LHCN-M2 (cell line): ENCODE data around the gene EBF3. TPM values are rescaled to one million over a fixed set of nuclear protein-coding genes. Genes with fewer than 3 reads are reported as not detected.

Source experiments
- DNase-seq: peaks from one replicate; pipeline ENCODE4 v3.0.0-alpha.2; 2012; ENCODE audit warnings: low read depth
- total RNA-seq: library from RNA; depleted of rRNA; stranded (reverse); fragments of >200 nt; gene quantifications from 2 replicates; pipeline ENCODE4 v1.2.3, GENCODE V29; 2014

The EBF3 gene
- total RNA-seq, 1 experiment from 2014 or later = 45.2 TPM

- no peak for DNase-seq
These were observed 124.5 kb downstream of the EBF3 start for GRCh38 chr10:129839285-129840195.

- no peak for DNase-seq
These were observed 125.3 kb downstream of the EBF3 start for GRCh38 chr10:129838794-129839193.

GRCh38 chr10:129837909-129838582 is 126.0 kb downstream of the EBF3 start:
- DNase-seq = no peak

- DNase-seq = no peak
These were observed 127.8 kb downstream of the EBF3 start for GRCh38 chr10:129836253-129836652.

- no peak for DNase-seq
These were observed 129.9 kb downstream of the EBF3 start for GRCh38 chr10:129833994-129834739.

- no peak for DNase-seq
These were observed 130.6 kb downstream of the EBF3 start for GRCh38 chr10:129833468-129833950.

- no peak for DNase-seq
These were observed 131.3 kb downstream of the EBF3 start for GRCh38 chr10:129832573-129833467.

GRCh38 chr10:129831150-129831549 is 132.9 kb downstream of the EBF3 start:
- DNase-seq = no peak

- DNase-seq = no peak
These were observed 138.2 kb downstream of the EBF3 start for GRCh38 chr10:129825826-129826225.

- DNase-seq = no peak
These were observed 138.9 kb downstream of the EBF3 start for GRCh38 chr10:129825221-129825620.

GRCh38 chr10:129820451-129820850 is 143.6 kb downstream of the EBF3 start:
- no peak for DNase-seq

- DNase-seq = no peak
These were observed 147.4 kb downstream of the EBF3 start for GRCh38 chr10:129816656-129817045.

- no peak for DNase-seq
These were observed 148.0 kb downstream of the EBF3 start for GRCh38 chr10:129815898-129816655.

- DNase-seq = peak; percentile 56
These were observed 149.1 kb downstream of the EBF3 start for GRCh38 chr10:129814681-129815646.

GRCh38 chr10:129812398-129812797 is 151.7 kb downstream of the EBF3 start:
- DNase-seq = no peak

- no peak for DNase-seq
These were observed 152.9 kb downstream of the EBF3 start for GRCh38 chr10:129811208-129811607.

- no peak for DNase-seq
These were observed 154.2 kb downstream of the EBF3 start for GRCh38 chr10:129809841-129810240.

GRCh38 chr10:129809431-129809830 is 154.6 kb downstream of the EBF3 start:
- DNase-seq = no peak
